Measurements from ENCODE around the gene ODAD4.

Gene ODAD4

DNA sequence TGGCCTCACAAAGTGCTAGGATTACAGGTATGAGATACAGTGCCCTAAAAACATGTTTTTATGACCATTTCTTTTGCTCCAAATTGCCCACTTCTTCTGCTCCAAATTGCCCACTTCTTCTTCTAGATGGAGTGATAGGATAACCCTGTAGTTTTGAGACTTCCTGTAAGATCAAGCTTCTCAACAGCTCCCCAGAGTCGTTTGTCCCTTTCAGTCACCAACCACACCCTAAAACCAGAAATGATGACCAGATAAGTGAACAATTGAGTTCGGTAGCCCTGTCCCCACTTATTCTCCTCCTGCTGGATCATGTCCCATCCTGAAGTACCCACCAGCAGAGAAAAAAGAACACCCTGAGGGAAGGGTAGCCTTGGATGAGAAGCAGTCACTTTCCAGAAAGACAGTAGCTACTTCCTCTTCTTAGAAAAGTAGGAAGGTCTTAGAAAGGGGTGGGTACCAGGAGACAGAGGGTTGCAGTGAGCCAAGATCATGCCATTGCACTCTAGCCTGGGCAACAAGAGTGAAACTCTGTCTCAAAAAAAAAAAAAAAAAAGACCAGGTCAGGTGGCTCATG, 2.5 kb downstream of the ODAD4 start:
- TF ChIP-seq, protein P1, sequence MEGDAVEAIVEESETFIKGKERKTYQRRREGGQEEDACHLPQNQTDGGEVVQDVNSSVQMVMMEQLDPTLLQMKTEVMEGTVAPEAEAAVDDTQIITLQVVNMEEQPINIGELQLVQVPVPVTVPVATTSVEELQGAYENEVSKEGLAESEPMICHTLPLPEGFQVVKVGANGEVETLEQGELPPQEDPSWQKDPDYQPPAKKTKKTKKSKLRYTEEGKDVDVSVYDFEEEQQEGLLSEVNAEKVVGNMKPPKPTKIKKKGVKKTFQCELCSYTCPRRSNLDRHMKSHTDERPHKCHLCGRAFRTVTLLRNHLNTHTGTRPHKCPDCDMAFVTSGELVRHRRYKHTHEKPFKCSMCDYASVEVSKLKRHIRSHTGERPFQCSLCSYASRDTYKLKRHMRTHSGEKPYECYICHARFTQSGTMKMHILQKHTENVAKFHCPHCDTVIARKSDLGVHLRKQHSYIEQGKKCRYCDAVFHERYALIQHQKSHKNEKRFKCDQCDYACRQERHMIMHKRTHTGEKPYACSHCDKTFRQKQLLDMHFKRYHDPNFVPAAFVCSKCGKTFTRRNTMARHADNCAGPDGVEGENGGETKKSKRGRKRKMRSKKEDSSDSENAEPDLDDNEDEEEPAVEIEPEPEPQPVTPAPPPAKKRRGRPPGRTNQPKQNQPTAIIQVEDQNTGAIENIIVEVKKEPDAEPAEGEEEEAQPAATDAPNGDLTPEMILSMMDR (IDR thresholded peaks at IDR 0.05; ENCODE audit: low read length, missing control alignments), result no peak
- no peak overlapping the region for H3K4me3 ChIP-seq (replicated peaks; ENCODE audit: low read depth, low read length)
- DNase-seq (ENCODE audit: low read depth), result no peak

DNA sequence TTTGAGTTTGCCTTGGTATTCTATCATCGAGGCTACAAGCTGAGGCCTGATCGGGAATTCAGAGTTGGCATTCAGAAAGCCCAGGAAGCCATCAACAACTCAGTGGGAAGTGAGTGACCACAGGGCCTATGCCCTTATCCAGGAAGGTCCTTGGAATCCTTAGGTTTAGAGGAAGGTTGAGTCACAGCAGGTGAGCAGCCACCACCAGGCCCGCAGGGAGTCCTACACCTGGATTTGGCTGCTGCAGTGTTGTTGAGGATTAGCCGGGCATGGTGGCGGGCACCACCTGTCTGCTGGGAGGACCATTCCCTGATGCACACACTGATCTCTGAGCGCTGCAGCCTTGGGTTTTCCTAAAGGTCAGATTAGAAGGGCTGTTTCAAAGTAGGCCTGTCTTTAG, 5.2 kb downstream of the ODAD4 start:
- DNase-seq (ENCODE audit: low read depth), result no peak
- TF ChIP-seq, protein P1 (IDR thresholded peaks at IDR 0.05; ENCODE audit: low read length, missing control alignments), result no peak
- H3K4me3 ChIP-seq (replicated peaks; ENCODE audit: low read depth, low read length), result no peak overlapping the region

- TF ChIP-seq, protein P1 (IDR thresholded peaks at IDR 0.05; ENCODE audit: low read length, missing control alignments), result no peak
- no peak for DNase-seq (ENCODE audit: low read depth)
- H3K4me3 ChIP-seq (replicated peaks; ENCODE audit: low read depth, low read length), result no peak overlapping the region
Observed at GRCh38 chr17:41937970-41938954, 7.8 kb downstream of the ODAD4 start.

- TF ChIP-seq, protein P1 (IDR thresholded peaks at IDR 0.05; ENCODE audit: low read length, missing control alignments), result no peak
- no peak overlapping the region for H3K4me3 ChIP-seq (replicated peaks; ENCODE audit: low read depth, low read length)
- no peak for DNase-seq (ENCODE audit: low read depth)
Observed at GRCh38 chr17:41939044-41939692, 8.8 kb downstream of the ODAD4 start.

GRCh38 chr17:41939693-41940090, 9.3 kb downstream of the ODAD4 start:
- TF ChIP-seq, protein P1 (IDR thresholded peaks at IDR 0.05; ENCODE audit: low read length, missing control alignments), result no peak
- no peak for DNase-seq (ENCODE audit: low read depth)
- H3K4me3 ChIP-seq (replicated peaks; ENCODE audit: low read depth, low read length), result no peak overlapping the region

- DNase-seq (ENCODE audit: low read depth), result no peak
- TF ChIP-seq, protein P1 (IDR thresholded peaks at IDR 0.05; ENCODE audit: low read length, missing control alignments), result no peak
- H3K4me3 ChIP-seq (replicated peaks; ENCODE audit: low read depth, low read length), result no peak overlapping the region
Observed at GRCh38 chr17:41941168-41941567, 10.8 kb downstream of the ODAD4 start.

Measured in fibroblast of pulmonary artery (primary cell).